DND-41 (cell line): Measurements from ENCODE around the gene MAL.

Source experiments
- CTCF ChIP-seq: IDR thresholded peaks from 2 replicates; pipeline ENCODE4 v1.5.1; 2012; ENCODE audit warnings: borderline replicate concordance, low read length, moderate library complexity, mild to moderate bottlenecking; ENCODE audit not compliant: poor library complexity, severe bottlenecking; ENCODE audit errors: extremely low read depth
- EZH2 ChIP-seq: IDR thresholded peaks from 3 replicates; pipeline ENCODE4 v1.6.1; 2012; ENCODE audit warnings: borderline replicate concordance, low read depth, mild to moderate bottlenecking, moderate library complexity, low read length, inconsistent platforms; ENCODE audit not compliant: severe bottlenecking

- TF ChIP-seq EZH2: no peak
- no peak for TF ChIP-seq CTCF
Measured at GRCh38 chr2:95057535-95058370, 32.2 kb downstream of the MAL start.
